BE2C (cell line): ENCODE data around the gene STK4.
A peak's percentile ranks its signal among the peaks of the same experiment; 100 is the strongest.
"Not testable (repeated sequence)": the region's sequence is repeated elsewhere in the genome, so short reads cannot be mapped to it uniquely, and the experiment has no call there.

Experiments
- DNase-seq: peaks from one replicate; pipeline ENCODE4 v3.0.0-alpha.2; 2020
- H3K27me3 ChIP-seq: fragments of 250-450 bp; sonication (Bioruptor Pico); 2 replicates; pipeline ENCODE4 v1.5.1; 2020; ENCODE audit warnings: mild to moderate bottlenecking
- H3K36me3 ChIP-seq: fragments of 250-450 bp; sonication (Bioruptor Pico); 2 replicates; pipeline ENCODE4 v1.5.1; 2020; ENCODE audit warnings: mild to moderate bottlenecking
- H3K4me1 ChIP-seq: fragments of 250-450 bp; sonication (Bioruptor Pico); 2 replicates; pipeline ENCODE4 v1.5.1; 2020
- H3K4me3 ChIP-seq: 2 replicates; pipeline ENCODE4 v1.5.1; 2011; ENCODE audit warnings: low read depth, low read length
- H3K9me3 ChIP-seq: fragments of 250-450 bp; sonication (Bioruptor Pico); 2 replicates; pipeline ENCODE4 v1.5.1; 2020
- TF ChIP-seq, protein P1 (sequence below): IDR thresholded peaks from 2 replicates; pipeline ENCODE4 v1.5.1; 2012; ENCODE audit warnings: mild to moderate bottlenecking, low read depth, low read length

The STK4 gene

DNA sequence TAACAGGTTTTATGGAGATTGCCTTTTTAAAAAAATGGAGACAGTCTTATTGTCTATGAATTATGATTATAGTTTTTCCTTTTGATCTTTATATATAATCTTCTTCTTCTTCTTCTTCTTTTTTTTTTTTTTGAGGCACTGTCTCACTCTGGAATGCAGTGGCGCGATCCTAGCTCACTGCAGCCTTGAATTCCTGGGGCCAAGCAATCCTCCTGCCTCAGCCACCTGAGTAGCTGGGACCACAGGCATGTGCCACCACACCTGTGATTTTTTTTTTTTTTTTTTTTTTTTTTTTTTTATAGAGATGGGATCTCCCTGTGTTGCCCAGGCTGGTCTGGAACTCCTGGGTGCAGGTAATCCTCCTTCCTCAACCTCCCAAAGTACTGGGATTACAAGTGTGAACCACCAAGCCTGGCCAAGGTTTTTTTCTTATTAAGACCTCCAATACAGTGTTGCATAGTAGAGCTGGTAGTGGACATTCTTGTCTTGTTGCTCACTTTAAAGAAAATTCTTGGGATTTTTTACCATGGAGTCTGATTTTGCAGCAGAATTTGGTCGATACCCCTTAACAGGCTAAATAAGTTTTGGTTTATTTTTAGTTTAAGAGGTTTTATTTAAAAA lies 46.5 kb downstream of the STK4 start:
- Histone ChIP-seq H3K9me3 (no peaks in the 10 kb centered on the region), H3K4me1 (peaks cover 6% of the 10 kb centered on the region), H3K27me3 (no peaks in the 10 kb centered on the region), H3K36me3 (peaks cover 9% of the 10 kb centered on the region), H3K4me3 (no peak overlapping the region)
- DNase-seq: no peak
- TF ChIP-seq, protein P1, sequence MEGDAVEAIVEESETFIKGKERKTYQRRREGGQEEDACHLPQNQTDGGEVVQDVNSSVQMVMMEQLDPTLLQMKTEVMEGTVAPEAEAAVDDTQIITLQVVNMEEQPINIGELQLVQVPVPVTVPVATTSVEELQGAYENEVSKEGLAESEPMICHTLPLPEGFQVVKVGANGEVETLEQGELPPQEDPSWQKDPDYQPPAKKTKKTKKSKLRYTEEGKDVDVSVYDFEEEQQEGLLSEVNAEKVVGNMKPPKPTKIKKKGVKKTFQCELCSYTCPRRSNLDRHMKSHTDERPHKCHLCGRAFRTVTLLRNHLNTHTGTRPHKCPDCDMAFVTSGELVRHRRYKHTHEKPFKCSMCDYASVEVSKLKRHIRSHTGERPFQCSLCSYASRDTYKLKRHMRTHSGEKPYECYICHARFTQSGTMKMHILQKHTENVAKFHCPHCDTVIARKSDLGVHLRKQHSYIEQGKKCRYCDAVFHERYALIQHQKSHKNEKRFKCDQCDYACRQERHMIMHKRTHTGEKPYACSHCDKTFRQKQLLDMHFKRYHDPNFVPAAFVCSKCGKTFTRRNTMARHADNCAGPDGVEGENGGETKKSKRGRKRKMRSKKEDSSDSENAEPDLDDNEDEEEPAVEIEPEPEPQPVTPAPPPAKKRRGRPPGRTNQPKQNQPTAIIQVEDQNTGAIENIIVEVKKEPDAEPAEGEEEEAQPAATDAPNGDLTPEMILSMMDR: no peak

DNA sequence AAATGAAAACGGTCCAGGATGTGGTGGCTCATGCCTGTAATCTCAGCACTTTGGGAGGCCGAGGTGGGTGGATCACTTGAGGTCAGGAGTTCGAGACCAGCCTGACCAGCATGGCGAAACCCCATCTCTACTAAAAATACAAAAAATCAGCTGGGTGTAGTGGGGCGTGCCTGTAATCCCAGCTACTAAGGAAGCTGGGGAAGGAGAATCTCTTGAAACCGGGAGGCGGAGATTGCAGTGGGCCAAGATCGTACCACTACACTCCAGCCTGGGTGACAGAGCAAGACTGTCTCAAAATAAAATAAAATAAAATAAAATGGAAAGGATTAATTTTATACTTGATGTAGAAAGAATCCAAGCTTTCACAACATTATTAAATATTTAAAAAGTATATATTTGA lies 47.8 kb downstream of the STK4 start:
- DNase-seq, H3K4me1 ChIP-seq, H3K36me3 ChIP-seq, H3K4me3 ChIP-seq, H3K27me3 ChIP-seq, H3K9me3 ChIP-seq: not testable (repeated sequence)

- Histone ChIP-seq H3K27me3 (no peaks in the 10 kb centered on the region), H3K36me3 (no peaks in the 10 kb centered on the region), H3K4me3 (no peak overlapping the region), H3K9me3 (no peaks in the 10 kb centered on the region), H3K4me1 (peaks cover 6% of the 10 kb centered on the region)
- peak; percentile 16 for DNase-seq
- TF ChIP-seq, protein P1: no peak
Observed at GRCh38 chr20:45014671-45015415, 48.5 kb downstream of the STK4 start.

- H3K27me3 ChIP-seq: no peaks in the 10 kb centered on the region
- H3K9me3 ChIP-seq: no peaks in the 10 kb centered on the region
- peaks cover 6% of the 10 kb centered on the region for H3K4me1 ChIP-seq
- DNase-seq: no peak
- H3K36me3 ChIP-seq: no peaks in the 10 kb centered on the region
- TF ChIP-seq, protein P1: no peak
- H3K4me3 ChIP-seq: no peak overlapping the region
Observed at GRCh38 chr20:45016089-45016671, 49.9 kb downstream of the STK4 start.

DNA sequence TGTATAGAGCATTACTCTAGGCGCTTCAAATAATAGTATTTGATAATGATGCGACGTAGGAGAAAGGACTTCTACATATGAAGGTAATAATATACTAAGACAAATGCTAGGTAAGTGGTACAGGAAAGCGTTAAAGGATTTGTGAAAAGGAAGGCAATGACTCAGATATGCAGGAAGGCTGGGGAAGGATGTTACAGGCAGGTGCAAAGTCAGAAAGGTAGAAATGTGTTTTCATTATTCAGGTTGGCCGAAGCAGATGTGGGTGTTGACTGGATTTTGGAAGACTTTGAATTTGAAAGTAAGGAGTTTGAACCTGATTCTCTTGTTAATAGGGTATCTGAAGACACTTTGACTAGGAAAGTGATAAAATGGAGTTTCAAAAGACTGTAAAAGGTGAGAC lies 51.0 kb downstream of the STK4 start:
- DNase-seq: no peak
- H3K4me1 ChIP-seq: peaks cover 6% of the 10 kb centered on the region

GRCh38 chr20:45017857-45018256 lies 51.5 kb downstream of the STK4 start:
- no peak for DNase-seq
- H3K4me3 ChIP-seq: no peak overlapping the region
- H3K27me3 ChIP-seq: no peaks in the 10 kb centered on the region
- TF ChIP-seq, protein P1: no peak
- H3K4me1 ChIP-seq: peaks cover 6% of the 10 kb centered on the region
- no peaks in the 10 kb centered on the region; the same call in 1 of the 2 replicates for H3K36me3 ChIP-seq
- H3K9me3 ChIP-seq: no peaks in the 10 kb centered on the region

More for the DNA sequence above, 51.0 kb downstream of the STK4 start:
- H3K27me3 ChIP-seq: no peaks in the 10 kb centered on the region
- TF ChIP-seq, protein P1: no peak
- no peaks in the 10 kb centered on the region for H3K9me3 ChIP-seq
- H3K4me3 ChIP-seq: no peak overlapping the region
- no peaks in the 10 kb centered on the region for H3K36me3 ChIP-seq
